Stimulated activated naive CD8-positive, alpha-beta T cell treated with anti-CD3 and anti-CD28 coated beads, Interleukin-15, amount 100 ng/mL, for 72 hours (primary cell): ENCODE measurements around the gene NR3C2.

ENCODE experiments used
- ATAC-seq: fragments of 150-1000 bp; cut with Tn5 transposase; 2 replicates; pipeline ENCODE4 v1.10.0; 2021; ENCODE audit warnings: mild to moderate bottlenecking, moderate library complexity
- DNase-seq, 2 donors: peaks; one replicate each; pipeline ENCODE4 v3.0.0; 2021 to 2022
- H3K27ac Mint-ChIP-seq, 2 donors: one replicate each; pipeline ENCODE4 v1.8.0; 2022; ENCODE audit warnings: mild to moderate bottlenecking in 2 of 2, mixed read lengths in 2 of 2, moderate library complexity in 2 of 2
- H3K27me3 Mint-ChIP-seq: one replicate; pipeline ENCODE4 v1.8.0; 2022; ENCODE audit warnings: mixed read lengths
- H3K4me1 Mint-ChIP-seq: one replicate; pipeline ENCODE4 v1.8.0; 2022; ENCODE audit warnings: mild to moderate bottlenecking, mixed read lengths
- H3K4me3 Mint-ChIP-seq, 2 donors: one replicate each; pipeline ENCODE4 v1.8.0; 2022; ENCODE audit warnings: mild to moderate bottlenecking in 2 of 2, mixed read lengths in 2 of 2, moderate library complexity in 1 of 2
- H3K9me3 Mint-ChIP-seq, 2 donors: one replicate each; pipeline ENCODE4 v1.8.0; 2022; ENCODE audit warnings: mixed read lengths in 2 of 2

Gene NR3C2

GRCh38 chr4:148442832-148443511 is 758 bp upstream of the NR3C2 start:
- no peak for DNase-seq
- no peaks in the 10 kb centered on the region for H3K27me3 Mint-ChIP-seq
- no peaks in the 10 kb centered on the region for H3K9me3 Mint-ChIP-seq
- peaks cover 55% of the 10 kb centered on the region for H3K4me1 Mint-ChIP-seq
- ATAC-seq, result peak; percentile 5
- H3K4me3 Mint-ChIP-seq, result peak overlapping the region; percentile 95 to 100
- H3K27ac Mint-ChIP-seq, result peak overlapping the region; percentile 98 to 99

GRCh38 chr4:148441624-148441985 is 609 bp downstream of the NR3C2 start:
- Mint-ChIP-seq H3K27ac (peak overlapping the region in 1 of 2 donors; percentile 98), H3K4me1 (peaks cover 49% of the 10 kb centered on the region), H3K27me3 (no peaks in the 10 kb centered on the region), H3K4me3 (peak overlapping the region; percentile 95 to 100), H3K9me3 (no peaks in the 10 kb centered on the region)
- ATAC-seq (no peak), DNase-seq (no peak)

- Mint-ChIP-seq H3K27ac (no peak overlapping the region), H3K4me3 (no peak overlapping the region), H3K4me1 (peaks cover 69% of the 10 kb centered on the region), H3K27me3 (no peaks in the 10 kb centered on the region), H3K9me3 (no peaks in the 10 kb centered on the region)
- no peak for ATAC-seq
- DNase-seq, result no peak
Observed at GRCh38 chr4:148438047-148438446, 4.2 kb downstream of the NR3C2 start.

GRCh38 chr4:148437439-148437838 is 4.8 kb downstream of the NR3C2 start:
- Mint-ChIP-seq H3K4me3 (no peak overlapping the region), H3K27me3 (no peaks in the 10 kb centered on the region), H3K4me1 (peaks cover 69% of the 10 kb centered on the region), H3K9me3 (no peaks in the 10 kb centered on the region), H3K27ac (no peak overlapping the region)
- ATAC-seq (no peak), DNase-seq (no peak)

- ATAC-seq, result no peak
- H3K9me3 Mint-ChIP-seq, result no peaks in the 10 kb centered on the region
- H3K27me3 Mint-ChIP-seq, result no peaks in the 10 kb centered on the region
- no peak overlapping the region for H3K27ac Mint-ChIP-seq
- H3K4me1 Mint-ChIP-seq, result peaks cover 78% of the 10 kb centered on the region
- H3K4me3 Mint-ChIP-seq, result no peak overlapping the region
- DNase-seq, result no peak
Observed at GRCh38 chr4:148436512-148436911, 5.7 kb downstream of the NR3C2 start.

GRCh38 chr4:148435654-148436406 is 6.4 kb downstream of the NR3C2 start:
- DNase-seq (no peak), ATAC-seq (no peak)
- Mint-ChIP-seq H3K4me1 (peaks cover 80% of the 10 kb centered on the region), H3K27me3 (no peaks in the 10 kb centered on the region), H3K4me3 (no peak overlapping the region), H3K9me3 (no peaks in the 10 kb centered on the region), H3K27ac (peak overlapping the region in 1 of 2 donors; percentile 11)

GRCh38 chr4:148434075-148434773 is 8.0 kb downstream of the NR3C2 start:
- peaks cover 70% of the 10 kb centered on the region for H3K4me1 Mint-ChIP-seq
- H3K27ac Mint-ChIP-seq, result no peak overlapping the region

GRCh38 chr4:148431401-148431800 is 10.8 kb downstream of the NR3C2 start:
- H3K27me3 Mint-ChIP-seq, result no peaks in the 10 kb centered on the region
- H3K4me1 Mint-ChIP-seq, result peaks cover 71% of the 10 kb centered on the region
- no peak overlapping the region for H3K27ac Mint-ChIP-seq
- H3K9me3 Mint-ChIP-seq, result peaks cover 0 to 6% of the 10 kb centered on the region in 2 donors
- no peak for DNase-seq
- ATAC-seq, result no peak
- no peak overlapping the region for H3K4me3 Mint-ChIP-seq

More at GRCh38 chr4:148434075-148434773, 8.0 kb downstream of the NR3C2 start:
- H3K9me3 Mint-ChIP-seq, result no peaks in the 10 kb centered on the region
- ATAC-seq (peak; percentile 83), DNase-seq (no peak)
- H3K4me3 Mint-ChIP-seq, result peak overlapping the region; percentile 33 to 48
- H3K27me3 Mint-ChIP-seq, result no peaks in the 10 kb centered on the region

GRCh38 chr4:148430854-148431253 is 11.4 kb downstream of the NR3C2 start:
- Mint-ChIP-seq H3K27ac (no peak overlapping the region), H3K4me3 (no peak overlapping the region), H3K27me3 (no peaks in the 10 kb centered on the region), H3K9me3 (peaks cover 0 to 6% of the 10 kb centered on the region in 2 donors), H3K4me1 (peaks cover 71% of the 10 kb centered on the region)
- no peak for ATAC-seq
- no peak for DNase-seq

GRCh38 chr4:148429206-148429605 is 13.0 kb downstream of the NR3C2 start:
- ATAC-seq, result no peak

GRCh38 chr4:148426643-148427042 is 15.6 kb downstream of the NR3C2 start:
- no peak for DNase-seq
- Mint-ChIP-seq H3K4me1 (peaks cover 69% of the 10 kb centered on the region), H3K4me3 (peak overlapping the region in 1 of 2 donors; percentile 11), H3K27me3 (no peaks in the 10 kb centered on the region), H3K9me3 (peaks cover 0 to 6% of the 10 kb centered on the region in 2 donors), H3K27ac (no peak overlapping the region)
- no peak for ATAC-seq

More at GRCh38 chr4:148429206-148429605, 13.0 kb downstream of the NR3C2 start:
- Mint-ChIP-seq H3K9me3 (peaks cover 0 to 6% of the 10 kb centered on the region in 2 donors), H3K27ac (no peak overlapping the region), H3K4me3 (no peak overlapping the region), H3K4me1 (peaks cover 65% of the 10 kb centered on the region), H3K27me3 (no peaks in the 10 kb centered on the region)
- DNase-seq, result no peak

GRCh38 chr4:148425327-148426110 is 16.7 kb downstream of the NR3C2 start:
- peak overlapping the region in 1 of 2 donors; percentile 7 for H3K4me3 Mint-ChIP-seq
- no peak for DNase-seq
- H3K4me1 Mint-ChIP-seq, result peaks cover 64% of the 10 kb centered on the region
- peak; percentile 45 for ATAC-seq
- H3K27ac Mint-ChIP-seq, result no peak overlapping the region
- no peaks in the 10 kb centered on the region for H3K27me3 Mint-ChIP-seq
- H3K9me3 Mint-ChIP-seq, result peaks cover 0 to 6% of the 10 kb centered on the region in 2 donors

- no peak for ATAC-seq
Observed at GRCh38 chr4:148420397-148420796, 21.8 kb downstream of the NR3C2 start.

GRCh38 chr4:148415500-148415899 is 26.7 kb downstream of the NR3C2 start:
- Mint-ChIP-seq H3K9me3 (no peaks in the 10 kb centered on the region), H3K27me3 (no peaks in the 10 kb centered on the region), H3K4me1 (peaks cover 65% of the 10 kb centered on the region), H3K27ac (no peak overlapping the region), H3K4me3 (no peak overlapping the region)
- ATAC-seq (no peak), DNase-seq (no peak)

More at GRCh38 chr4:148420397-148420796, 21.8 kb downstream of the NR3C2 start:
- Mint-ChIP-seq H3K4me3 (no peak overlapping the region), H3K27ac (no peak overlapping the region), H3K4me1 (peaks cover 66% of the 10 kb centered on the region), H3K9me3 (no peaks in the 10 kb centered on the region), H3K27me3 (no peaks in the 10 kb centered on the region)
- DNase-seq, result no peak

- no peaks in the 10 kb centered on the region for H3K27me3 Mint-ChIP-seq
- DNase-seq (no peak), ATAC-seq (no peak)
- H3K9me3 Mint-ChIP-seq, result no peaks in the 10 kb centered on the region
- no peak overlapping the region for H3K27ac Mint-ChIP-seq
- H3K4me1 Mint-ChIP-seq, result peaks cover 43% of the 10 kb centered on the region
- no peak overlapping the region for H3K4me3 Mint-ChIP-seq
Observed at GRCh38 chr4:148412460-148412994, 29.7 kb downstream of the NR3C2 start.
